HFFc6 (cell line): ENCODE measurements around the gene RUNX1. TPM values are rescaled to one million over a fixed set of nuclear protein-coding genes. Genes with fewer than 3 reads are reported as not detected.

Experiments used
- DNase-seq: peaks from one replicate; pipeline ENCODE4 v3.0.0-alpha.2; 2018
- H3K27ac Mint-ChIP-seq: 2 replicates; pipeline ENCODE4 v1.8.0; 2020; ENCODE audit warnings: mild to moderate bottlenecking, mixed read lengths
- H3K27me3 Mint-ChIP-seq: 2 replicates; pipeline ENCODE4 v1.8.0; 2021; ENCODE audit warnings: mild to moderate bottlenecking, moderate library complexity, mixed read lengths; ENCODE audit not compliant: insufficient read depth
- H3K36me3 Mint-ChIP-seq: 2 replicates; pipeline ENCODE4 v1.8.0; 2021; ENCODE audit warnings: low read depth, mixed read lengths
- H3K4me1 Mint-ChIP-seq: 2 replicates; pipeline ENCODE4 v1.8.0; 2020; ENCODE audit warnings: low read depth, mixed read lengths
- H3K4me3 Mint-ChIP-seq: 2 replicates; pipeline ENCODE4 v1.8.0; 2020; ENCODE audit warnings: mild to moderate bottlenecking, moderate library complexity, mixed read lengths
- H3K9me3 Mint-ChIP-seq: 2 replicates; pipeline ENCODE4 v1.8.0; 2020; ENCODE audit warnings: mild to moderate bottlenecking, mixed read lengths
- total RNA-seq, 6 experiments: library from RNA; stranded (reverse); fragmentation: NEBNext Ultra II Directional; extraction: Animal tissue kit (Norgen Biotek cat#: 25700); gene quantifications; 2 replicates in 1 of 6; 3 replicates in 5 of 6; pipeline ENCODE4 v1.2.3, GENCODE V29; 2021
- TF ChIP-seq, protein P1 (sequence below): fragments of 200-600 bp; sonication (generic); IDR thresholded peaks from 2 replicates; pipeline ENCODE4 v1.5.0; 2021; ENCODE audit warnings: antibody characterized with exemption, mild to moderate bottlenecking

RUNX1 gene
- total RNA-seq, 6 experiments from 2014 or later = 57.4 to 78.9 (median 61.3) TPM

DNA sequence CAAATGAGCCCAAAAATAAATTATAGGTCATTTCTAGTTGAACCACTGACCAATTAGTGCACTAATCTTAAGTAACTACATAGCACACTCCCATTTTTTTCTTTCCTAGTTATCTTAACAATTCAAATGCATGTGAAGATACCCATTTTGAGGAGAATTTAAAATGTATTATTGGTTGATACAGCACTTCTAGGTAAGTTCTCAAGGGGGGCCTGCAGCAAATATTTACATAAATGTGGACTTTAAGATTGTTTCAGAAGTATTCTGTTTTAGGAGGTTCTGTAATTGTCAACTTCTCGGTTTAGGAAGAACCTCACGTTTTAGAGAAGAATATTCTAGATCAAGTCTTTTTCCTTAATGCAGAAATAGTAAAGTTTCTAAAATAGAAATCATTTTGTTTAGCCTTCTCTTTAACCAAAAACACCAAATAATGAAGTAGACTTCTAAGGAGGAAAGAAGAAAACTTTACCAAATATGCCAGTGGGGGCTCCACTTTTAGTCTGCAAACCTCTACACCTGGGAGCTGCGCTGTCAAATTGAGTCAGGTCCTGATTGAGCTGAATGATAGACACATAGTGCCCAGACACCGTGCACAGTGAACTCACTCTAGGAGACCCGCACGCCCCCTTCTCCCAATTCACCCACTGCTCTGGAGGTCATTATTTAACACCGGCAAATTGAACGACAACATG lies 144.4 kb downstream of the RUNX1 start:
- TF ChIP-seq, protein P1, sequence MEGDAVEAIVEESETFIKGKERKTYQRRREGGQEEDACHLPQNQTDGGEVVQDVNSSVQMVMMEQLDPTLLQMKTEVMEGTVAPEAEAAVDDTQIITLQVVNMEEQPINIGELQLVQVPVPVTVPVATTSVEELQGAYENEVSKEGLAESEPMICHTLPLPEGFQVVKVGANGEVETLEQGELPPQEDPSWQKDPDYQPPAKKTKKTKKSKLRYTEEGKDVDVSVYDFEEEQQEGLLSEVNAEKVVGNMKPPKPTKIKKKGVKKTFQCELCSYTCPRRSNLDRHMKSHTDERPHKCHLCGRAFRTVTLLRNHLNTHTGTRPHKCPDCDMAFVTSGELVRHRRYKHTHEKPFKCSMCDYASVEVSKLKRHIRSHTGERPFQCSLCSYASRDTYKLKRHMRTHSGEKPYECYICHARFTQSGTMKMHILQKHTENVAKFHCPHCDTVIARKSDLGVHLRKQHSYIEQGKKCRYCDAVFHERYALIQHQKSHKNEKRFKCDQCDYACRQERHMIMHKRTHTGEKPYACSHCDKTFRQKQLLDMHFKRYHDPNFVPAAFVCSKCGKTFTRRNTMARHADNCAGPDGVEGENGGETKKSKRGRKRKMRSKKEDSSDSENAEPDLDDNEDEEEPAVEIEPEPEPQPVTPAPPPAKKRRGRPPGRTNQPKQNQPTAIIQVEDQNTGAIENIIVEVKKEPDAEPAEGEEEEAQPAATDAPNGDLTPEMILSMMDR = no peak
- no peak for DNase-seq
- peaks cover 1% of the 10 kb centered on the region; the same call in 1 of the 2 replicates for H3K36me3 Mint-ChIP-seq
- H3K4me1 Mint-ChIP-seq = peaks cover 31% of the 10 kb centered on the region
- no peak overlapping the region for H3K4me3 Mint-ChIP-seq
- H3K27ac Mint-ChIP-seq = no peak overlapping the region
- no peaks in the 10 kb centered on the region for H3K9me3 Mint-ChIP-seq
- no peaks in the 10 kb centered on the region for H3K27me3 Mint-ChIP-seq

DNA sequence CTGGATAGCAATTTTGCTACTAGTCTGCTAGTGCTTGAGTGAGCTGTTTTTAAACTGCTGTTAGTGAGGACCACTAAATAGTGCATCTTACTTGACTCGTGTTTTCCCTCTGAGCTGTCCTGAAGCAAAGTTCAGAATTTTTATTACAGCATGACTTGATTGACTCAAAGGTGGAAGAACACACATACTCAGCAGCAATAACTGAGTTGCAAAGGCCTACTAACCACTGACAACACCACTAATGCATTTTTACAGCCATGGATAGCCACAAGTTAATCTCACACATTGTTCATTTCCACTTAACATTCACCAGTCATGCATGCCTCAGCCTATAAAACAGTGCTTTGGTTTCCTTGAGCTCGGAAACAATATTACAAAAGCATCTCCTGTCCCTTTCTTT lies 148.7 kb downstream of the RUNX1 start:
- H3K4me1 Mint-ChIP-seq = peaks cover 11% of the 10 kb centered on the region
- H3K4me3 Mint-ChIP-seq = no peak overlapping the region
- H3K36me3 Mint-ChIP-seq = peaks cover 29% of the 10 kb centered on the region
- TF ChIP-seq, protein P1 = no peak
- H3K27me3 Mint-ChIP-seq = no peaks in the 10 kb centered on the region
- peak overlapping the region; percentile 9; the same call in 1 of the 2 replicates for H3K27ac Mint-ChIP-seq
- DNase-seq = peak; percentile 78
- H3K9me3 Mint-ChIP-seq = peaks cover 18% of the 10 kb centered on the region

DNA sequence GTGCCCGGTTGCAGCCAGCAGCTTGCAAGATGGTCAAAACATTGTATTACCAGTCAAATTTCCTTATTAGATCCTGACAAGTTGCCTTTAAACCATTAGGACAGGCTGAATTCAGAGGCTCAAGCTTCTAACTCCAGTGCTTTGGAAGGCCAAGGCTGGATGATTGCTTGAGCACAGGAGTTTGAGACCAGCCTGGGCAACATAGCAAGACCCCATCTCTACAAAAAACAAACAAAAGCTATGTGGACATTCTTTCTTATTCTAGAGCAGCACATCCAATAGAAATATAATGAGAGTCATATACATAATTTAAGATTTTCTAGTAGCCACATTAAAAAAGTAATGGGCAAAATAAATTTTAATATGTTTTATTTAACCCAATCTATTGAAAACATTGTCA lies 149.3 kb downstream of the RUNX1 start:
- Mint-ChIP-seq H3K27ac (no peak overlapping the region), H3K9me3 (peaks cover 18% of the 10 kb centered on the region), H3K36me3 (peaks cover 29% of the 10 kb centered on the region), H3K4me3 (no peak overlapping the region), H3K27me3 (no peaks in the 10 kb centered on the region), H3K4me1 (peaks cover 11% of the 10 kb centered on the region)
- TF ChIP-seq, protein P1 = no peak
- no peak for DNase-seq

DNA sequence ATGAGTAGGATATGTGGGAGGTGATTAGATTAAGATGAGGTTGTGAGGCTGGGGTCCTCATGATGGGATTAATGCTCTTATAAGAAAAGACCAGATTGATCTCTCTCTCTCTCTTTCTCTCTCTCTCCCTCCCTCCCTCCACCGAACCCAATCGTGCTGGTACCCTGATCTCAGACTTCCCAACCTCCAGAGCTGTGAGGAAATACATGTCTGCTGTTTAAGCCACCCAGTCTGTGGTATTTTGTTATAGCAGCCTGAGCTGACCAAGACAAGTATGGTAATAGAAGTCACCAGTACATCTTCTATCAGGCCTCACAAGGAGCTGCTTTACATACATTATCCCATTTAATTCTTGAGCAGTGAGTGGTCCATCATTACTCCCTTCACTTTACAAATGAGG lies 149.8 kb downstream of the RUNX1 start:
- TF ChIP-seq, protein P1 = no peak
- peaks cover 29% of the 10 kb centered on the region for H3K36me3 Mint-ChIP-seq
- no peak overlapping the region for H3K4me3 Mint-ChIP-seq

DNA sequence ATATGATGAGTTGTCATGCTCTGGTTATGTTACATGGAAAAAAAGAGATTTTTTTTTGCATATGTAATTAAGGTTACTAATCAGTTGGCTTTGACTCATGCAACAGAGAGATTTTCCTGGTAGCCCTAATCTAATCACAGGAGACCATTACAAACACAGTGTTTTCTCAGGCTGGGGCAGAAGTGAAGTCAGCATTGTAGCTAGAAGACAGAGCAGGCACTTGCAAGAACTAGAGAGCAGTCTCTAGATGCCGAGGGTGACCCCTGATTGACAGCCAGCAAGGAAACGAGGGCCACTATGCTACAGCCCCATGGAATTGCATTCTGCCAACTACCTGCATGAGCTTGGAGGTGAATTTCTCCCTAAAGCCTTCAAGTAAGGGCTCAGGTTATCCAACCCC lies 151.3 kb downstream of the RUNX1 start:
- DNase-seq = no peak
- Mint-ChIP-seq H3K27me3 (no peaks in the 10 kb centered on the region), H3K4me1 (peaks cover 30% of the 10 kb centered on the region), H3K36me3 (peaks cover 29% of the 10 kb centered on the region), H3K4me3 (no peak overlapping the region), H3K9me3 (peaks cover 18% of the 10 kb centered on the region), H3K27ac (no peak overlapping the region)
- TF ChIP-seq, protein P1 = no peak

More for the DNA sequence above, 149.8 kb downstream of the RUNX1 start:
- Mint-ChIP-seq H3K27ac (no peak overlapping the region), H3K9me3 (peaks cover 18% of the 10 kb centered on the region), H3K4me1 (peaks cover 15% of the 10 kb centered on the region), H3K27me3 (no peaks in the 10 kb centered on the region)
- DNase-seq = no peak
